Measurements from ENCODE around the gene ADRM1.

ADRM1 gene, protein sequence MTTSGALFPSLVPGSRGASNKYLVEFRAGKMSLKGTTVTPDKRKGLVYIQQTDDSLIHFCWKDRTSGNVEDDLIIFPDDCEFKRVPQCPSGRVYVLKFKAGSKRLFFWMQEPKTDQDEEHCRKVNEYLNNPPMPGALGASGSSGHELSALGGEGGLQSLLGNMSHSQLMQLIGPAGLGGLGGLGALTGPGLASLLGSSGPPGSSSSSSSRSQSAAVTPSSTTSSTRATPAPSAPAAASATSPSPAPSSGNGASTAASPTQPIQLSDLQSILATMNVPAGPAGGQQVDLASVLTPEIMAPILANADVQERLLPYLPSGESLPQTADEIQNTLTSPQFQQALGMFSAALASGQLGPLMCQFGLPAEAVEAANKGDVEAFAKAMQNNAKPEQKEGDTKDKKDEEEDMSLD

DNA sequence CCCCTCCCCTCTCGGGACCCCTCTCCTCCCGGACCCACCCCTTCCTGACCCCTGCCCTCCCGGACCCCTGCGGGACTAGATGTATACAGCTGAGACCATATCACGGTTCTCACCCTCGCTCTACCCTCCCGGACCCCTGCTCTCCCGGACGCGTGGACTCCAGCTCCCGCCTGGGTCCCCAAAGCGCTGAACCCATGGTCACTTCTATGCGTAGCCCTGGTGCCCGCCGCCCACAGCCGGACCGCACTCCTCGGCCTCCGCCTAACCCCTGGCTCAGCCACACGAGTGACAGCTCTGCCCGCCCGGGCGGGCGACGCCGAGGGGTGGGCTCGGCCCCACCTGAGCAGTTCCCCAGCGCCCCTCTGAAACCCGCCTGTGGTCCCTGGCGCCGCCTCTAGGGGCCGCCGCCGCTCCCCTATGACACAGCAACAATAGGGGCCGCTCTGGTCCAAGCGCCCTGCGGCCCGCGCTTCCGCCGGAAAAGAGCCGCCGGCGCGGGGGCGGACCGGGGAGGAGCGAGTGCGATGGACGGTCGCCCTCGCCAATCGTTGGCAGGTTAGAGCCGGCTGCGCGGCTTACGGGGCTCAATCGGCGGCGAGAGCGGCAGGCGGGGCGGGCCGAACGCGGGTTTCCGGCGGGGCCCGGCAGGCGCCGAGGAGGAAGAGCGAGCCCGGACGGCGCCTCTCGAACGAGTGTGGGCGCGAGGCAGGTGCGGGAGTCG lies at the start of gene ADRM1:
ADRM1 (plus strand) TSS at position 657 of the 721 bp plus-strand sequence. CDS start 572 bp downstream, outside the sequence.
- Histone ChIP-seq H3K4me3 (ENCODE audit: low read depth, low read length, poor library complexity, severe bottlenecking) (peak within 1 kb of the TSS; percentile 93), H3K4me1 (ENCODE audit: insufficient read depth, low read length, severe bottlenecking) (peaks cover 47% of the 10 kb centered on the region), H3K9me3 (ENCODE audit: low read length) (no peaks in the 10 kb centered on the region), H3K27me3 (ENCODE audit: insufficient read depth, low read length) (no peaks in the 10 kb centered on the region), H3K9ac (ENCODE audit: low read length) (peak within 1 kb of the TSS; percentile 87), H3K4me2 (ENCODE audit: low read length) (peak within 1 kb of the TSS; percentile 99), H3K36me3 (ENCODE audit: insufficient read depth, low read length) (peaks cover 42% of the 10 kb centered on the region), H3K79me2 (ENCODE audit: insufficient read depth, low read length) (peaks cover 24% of the 10 kb centered on the region), H3F3A (ENCODE audit: insufficient read depth, low read length) (no peaks in the 10 kb centered on the region), H3K9me2 (ENCODE audit: low read depth, low read length) (no peaks in the 10 kb centered on the region), H3K27ac (ENCODE audit: low read depth, low read length, poor library complexity, severe bottlenecking) (peak within 1 kb of the TSS; percentile 92), H2AFZ (ENCODE audit: low read length) (no peak within 1 kb of the TSS), H4K20me1 (ENCODE audit: insufficient read depth, low read length) (no peaks in the 10 kb centered on the region)
- TF ChIP-seq, protein P1, sequence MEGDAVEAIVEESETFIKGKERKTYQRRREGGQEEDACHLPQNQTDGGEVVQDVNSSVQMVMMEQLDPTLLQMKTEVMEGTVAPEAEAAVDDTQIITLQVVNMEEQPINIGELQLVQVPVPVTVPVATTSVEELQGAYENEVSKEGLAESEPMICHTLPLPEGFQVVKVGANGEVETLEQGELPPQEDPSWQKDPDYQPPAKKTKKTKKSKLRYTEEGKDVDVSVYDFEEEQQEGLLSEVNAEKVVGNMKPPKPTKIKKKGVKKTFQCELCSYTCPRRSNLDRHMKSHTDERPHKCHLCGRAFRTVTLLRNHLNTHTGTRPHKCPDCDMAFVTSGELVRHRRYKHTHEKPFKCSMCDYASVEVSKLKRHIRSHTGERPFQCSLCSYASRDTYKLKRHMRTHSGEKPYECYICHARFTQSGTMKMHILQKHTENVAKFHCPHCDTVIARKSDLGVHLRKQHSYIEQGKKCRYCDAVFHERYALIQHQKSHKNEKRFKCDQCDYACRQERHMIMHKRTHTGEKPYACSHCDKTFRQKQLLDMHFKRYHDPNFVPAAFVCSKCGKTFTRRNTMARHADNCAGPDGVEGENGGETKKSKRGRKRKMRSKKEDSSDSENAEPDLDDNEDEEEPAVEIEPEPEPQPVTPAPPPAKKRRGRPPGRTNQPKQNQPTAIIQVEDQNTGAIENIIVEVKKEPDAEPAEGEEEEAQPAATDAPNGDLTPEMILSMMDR (IDR thresholded peaks at IDR 0.05; ENCODE audit: low read length): peak; percentile 90
- no peak for TF ChIP-seq EZH2 (IDR thresholded peaks at IDR 0.05; ENCODE audit: borderline replicate concordance, low read length)

DNA sequence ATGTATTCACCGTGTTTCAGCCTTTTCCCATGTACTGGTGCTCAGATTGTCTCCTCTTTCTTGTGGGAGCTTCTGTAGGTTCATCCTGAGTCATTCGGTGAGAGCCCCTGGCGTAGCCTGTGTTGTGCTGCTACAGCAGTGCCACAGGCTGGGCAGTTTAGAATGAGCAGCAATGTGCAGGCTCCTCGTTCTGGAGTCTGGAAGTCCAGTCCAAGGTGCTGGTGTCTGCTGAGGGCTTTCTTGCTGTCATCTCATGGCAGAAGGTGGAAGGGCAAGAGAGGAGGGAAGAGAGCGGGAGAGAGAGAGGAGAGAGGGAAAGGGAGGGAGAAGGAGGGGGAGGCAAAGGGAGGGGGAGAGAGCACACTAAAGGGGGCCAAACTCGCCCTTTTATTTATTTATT lies 49.4 kb upstream of the ADRM1 start:
- Histone ChIP-seq H3K4me2 (ENCODE audit: low read length) (no peak overlapping the region), H3K4me3 (ENCODE audit: low read depth, low read length, poor library complexity, severe bottlenecking) (no peak overlapping the region), H3K9me3 (ENCODE audit: low read length) (no peaks in the 10 kb centered on the region), H3K27ac (ENCODE audit: low read depth, low read length, poor library complexity, severe bottlenecking) (no peak overlapping the region), H3K9me2 (ENCODE audit: low read depth, low read length) (no peaks in the 10 kb centered on the region), H3F3A (ENCODE audit: insufficient read depth, low read length) (no peaks in the 10 kb centered on the region), H3K79me2 (ENCODE audit: insufficient read depth, low read length) (no peaks in the 10 kb centered on the region), H2AFZ (ENCODE audit: low read length) (no peak overlapping the region), H4K20me1 (ENCODE audit: insufficient read depth, low read length) (no peaks in the 10 kb centered on the region), H3K36me3 (ENCODE audit: insufficient read depth, low read length) (peaks cover 12% of the 10 kb centered on the region), H3K9ac (ENCODE audit: low read length) (no peak overlapping the region), H3K4me1 (ENCODE audit: insufficient read depth, low read length, severe bottlenecking) (peaks cover 9% of the 10 kb centered on the region), H3K27me3 (ENCODE audit: insufficient read depth, low read length) (no peaks in the 10 kb centered on the region)
- no peak for TF ChIP-seq EZH2 (IDR thresholded peaks at IDR 0.05; ENCODE audit: borderline replicate concordance, low read length)
- TF ChIP-seq, protein P1 (IDR thresholded peaks at IDR 0.05; ENCODE audit: low read length): no peak

DNA sequence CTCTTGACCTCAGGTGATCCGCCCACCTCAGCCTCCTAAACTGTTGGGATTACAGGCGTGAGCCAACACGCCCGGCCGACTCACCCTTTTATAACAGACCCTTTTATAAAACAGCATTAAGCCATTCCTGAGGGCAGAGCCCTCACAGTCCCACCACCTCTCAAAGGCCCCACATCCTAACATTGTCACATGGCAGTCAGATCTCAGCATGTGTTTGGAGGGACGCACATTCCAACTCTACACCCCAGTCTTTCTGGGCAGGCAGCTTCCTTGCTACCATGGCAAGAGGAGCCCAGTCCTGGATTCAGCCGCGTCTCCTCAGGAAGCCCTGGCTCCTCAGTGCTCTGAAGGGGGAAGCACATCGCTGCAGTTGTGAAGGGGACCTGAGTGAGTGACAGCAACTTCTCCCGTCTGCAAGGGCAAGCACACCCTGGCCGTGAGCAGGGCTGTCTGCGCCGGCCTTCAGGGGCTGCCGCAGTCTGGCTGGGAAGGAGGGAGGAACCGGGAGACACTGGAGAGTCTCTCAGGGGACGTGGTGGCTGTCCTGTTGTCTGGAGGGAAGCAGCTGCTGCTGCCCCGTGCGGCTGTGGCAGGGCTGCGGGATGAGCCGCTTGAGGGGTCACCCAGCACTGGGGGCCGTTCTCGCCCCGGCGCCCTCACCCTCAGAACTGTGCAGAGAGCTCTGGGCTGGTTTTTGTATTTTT lies 48.6 kb upstream of the ADRM1 start:
- H3K4me3 ChIP-seq (ENCODE audit: low read depth, low read length, poor library complexity, severe bottlenecking): no peak overlapping the region
- no peaks in the 10 kb centered on the region for H3F3A ChIP-seq (ENCODE audit: insufficient read depth, low read length)
- H2AFZ ChIP-seq (ENCODE audit: low read length): no peak overlapping the region
- no peak for TF ChIP-seq EZH2 (IDR thresholded peaks at IDR 0.05; ENCODE audit: borderline replicate concordance, low read length)
- TF ChIP-seq, protein P1 (IDR thresholded peaks at IDR 0.05; ENCODE audit: low read length): no peak
- no peaks in the 10 kb centered on the region for H3K9me3 ChIP-seq (ENCODE audit: low read length)
- peak overlapping the region; percentile 2; the same call in 1 of the 2 replicates for H3K4me2 ChIP-seq (ENCODE audit: low read length)
- H3K4me1 ChIP-seq (ENCODE audit: insufficient read depth, low read length, severe bottlenecking): peaks cover 9% of the 10 kb centered on the region
- peaks cover 16% of the 10 kb centered on the region for H3K36me3 ChIP-seq (ENCODE audit: insufficient read depth, low read length)
- no peaks in the 10 kb centered on the region for H4K20me1 ChIP-seq (ENCODE audit: insufficient read depth, low read length)
- no peak overlapping the region for H3K9ac ChIP-seq (ENCODE audit: low read length)
- H3K79me2 ChIP-seq (ENCODE audit: insufficient read depth, low read length): no peaks in the 10 kb centered on the region
- no peaks in the 10 kb centered on the region for H3K9me2 ChIP-seq (ENCODE audit: low read depth, low read length)
- H3K27me3 ChIP-seq (ENCODE audit: insufficient read depth, low read length): no peaks in the 10 kb centered on the region
- H3K27ac ChIP-seq (ENCODE audit: low read depth, low read length, poor library complexity, severe bottlenecking): no peak overlapping the region
